Measurements from ENCODE around the gene ARID1A. TPM values are rescaled to one million over a fixed set of nuclear protein-coding genes. Genes with fewer than 3 reads are reported as not detected.
"Not testable (repeated sequence)": the region's sequence is repeated elsewhere in the genome, so short reads cannot be mapped to it uniquely, and the experiment has no call there.

ARID1A gene
- total and polyA plus RNA-seq, 9 of the 15 experiments (the other 6 are each of a cell fraction or from before 2014, with no cell fraction given): 8.3 to 88.3 (median 22.5) TPM

GRCh38 chr1:26810105-26810504 is 114.3 kb downstream of the ARID1A start:
- 26% methylated on average over 11 of the region's 11 CpGs for WGBS (ENCODE audit: insufficient coverage, low coverage, missing lambda C conversion rate)
- ChIA-PET CTCF (ENCODE audit: low intra/inter-chr PET ratio) (interaction anchor here (0.6 to 1.2 kb wide), 2 partner anchors 49 to 207 kb away, joined by 3 to 4 read pairs; no protein-coding TSS in a partner anchor), POLR2A (interaction anchor here (0.6 to 1.8 kb wide), 6 partner anchors 10 to 211 kb away, joined by 3 to 6 read pairs (median 4); no protein-coding TSS in a partner anchor)
- in situ Hi-C loops (cut with MboI); H3K79me2 ChIP-seq (ENCODE audit: control insufficient read depth, insufficient read depth, low read length); H3K9me1 ChIP-seq (ENCODE audit: control insufficient read depth, insufficient read depth, low read length); H3K9ac ChIP-seq (ENCODE audit: insufficient read depth in 1 of 2, low read depth in 2 of 2, low read length in 2 of 2); BruUV-seq (replicated peaks); H3K27me3 ChIP-seq (ENCODE audit: control insufficient read depth in 2 of 2, insufficient read depth in 2 of 2, low read length in 2 of 2); H4K20me1 ChIP-seq (replicated peaks; ENCODE audit: control insufficient read depth, insufficient read depth, low read length); H3K9me3 ChIP-seq (replicated peaks; ENCODE audit: control insufficient read depth, insufficient read depth, low read depth, low read length); H3K36me3 ChIP-seq (ENCODE audit: control insufficient read depth, insufficient read depth, low read length); H3K4me3 ChIP-seq; H3K4me1 ChIP-seq (replicated peaks in 1 of 2; ENCODE audit: control insufficient read depth in 2 of 2, insufficient read depth in 2 of 2, low read length in 2 of 2); H3K27ac ChIP-seq (ENCODE audit: extremely low read depth, low read depth, low read length): not testable (repeated sequence)
- FAIRE-seq (peak; percentile 68), DNase-seq (ENCODE audit: extremely low read depth in 1 of 4, low spot score in 3 of 4) (peak; percentile 77 to 85 (median 79)), ATAC-seq (peak; percentile 86)
- intact Hi-C loops (cut with micrococcal nuclease): loop anchor here (5.0 kb wide), 1 partner anchor 67 kb away; no protein-coding TSS in a partner anchor
- peak overlapping the region; percentile 29; the same call in 1 of the 2 replicates for H3K4me2 ChIP-seq (ENCODE audit: insufficient read depth, low read length)
- peak overlapping the region; percentile 64 for H2AFZ ChIP-seq (ENCODE audit: low read depth, low read length)
- peak; percentile 81 to 90 (median 84) for TF ChIP-seq CTCF (IDR thresholded peaks at IDR 0.05 in 2 of 3, conservative IDR thresholded peaks at IDR 0.05 in 1 of 3; ENCODE audit: insufficient read depth in 2 of 3, low read depth in 1 of 3, low read length in 3 of 3)
- TF ChIP-seq XRCC5 (IDR thresholded peaks at IDR 0.05; ENCODE audit: low read depth, low read length): 0 out of 2 replicates have a peak, but pooled peaks have one; percentile 58
- TF ChIP-seq E2F8 (IDR thresholded peaks at IDR 0.05; ENCODE audit: low read depth, partially characterized antibody): peak; percentile 27
- 0 out of 2 replicates have a peak, but pooled peaks have one; percentile 20 for TF ChIP-seq HDGF (IDR thresholded peaks at IDR 0.05)
- 0 out of 2 replicates have a peak, but pooled peaks have one; percentile 22 for TF ChIP-seq ZNF766 (CRISPR knock-in tag; conservative IDR thresholded peaks at IDR 0.05)
- TF ChIP-seq RCOR1 (IDR thresholded peaks at IDR 0.05; ENCODE audit: borderline replicate concordance in 1 of 2, low read depth in 2 of 2, low read length in 2 of 2): peak in 1 of 2 experiments; percentile 42; a peak in 1 of 4 replicates
- peak; percentile 98 for TF ChIP-seq ZNF384 (IDR thresholded peaks at IDR 0.05; ENCODE audit: low read depth, low read length)
- TF ChIP-seq ADNP (tag; IDR thresholded peaks at IDR 0.05): 0 out of 2 replicates have a peak, but pooled peaks have one; percentile 40
- 0 out of 3 replicates have a peak, but pooled peaks of 1 of the 2 experiments have one; percentile 42 for TF ChIP-seq CBX3 (IDR thresholded peaks at IDR 0.05; ENCODE audit: borderline replicate concordance in 1 of 2, low read length in 2 of 2)
- TF ChIP-seq KDM1A (IDR thresholded peaks at IDR 0.05): peak in 1 of 2 experiments; percentile 25; a peak in 1 of 4 replicates

All from K562 (cell line).